ENCODE data around the gene CATSPERD.

GRCh38 chr19:5706876-5707573 lies 13.4 kb upstream of the CATSPERD start:
- TF ChIP-seq CEBPB (IDR thresholded peaks at IDR 0.05) (no peak), YY1 (IDR thresholded peaks at IDR 0.05; ENCODE audit: low read depth) (no peak), TAF1 (IDR thresholded peaks at IDR 0.05; ENCODE audit: low read depth) (no peak), MAX (IDR thresholded peaks at IDR 0.05) (no peak), EP300 (IDR thresholded peaks at IDR 0.05; ENCODE audit: borderline replicate concordance) (no peak), CREB1 (IDR thresholded peaks at IDR 0.05; ENCODE audit: low read depth) (no peak), FOXM1 (IDR thresholded peaks at IDR 0.05; ENCODE audit: borderline replicate concordance, low read depth) (no peak), NFIC (IDR thresholded peaks at IDR 0.05) (no peak)
